CD8-positive, alpha-beta memory T cell (primary cell): Measurements from ENCODE around the gene MRPS35. TPM values are rescaled to one million over a fixed set of nuclear protein-coding genes. Genes with fewer than 3 reads are reported as not detected.
"Not testable (repeated sequence)": the region's sequence is repeated elsewhere in the genome, so short reads cannot be mapped to it uniquely, and the experiment has no call there.

ENCODE experiments used
- CTCF ChIA-PET: fragments of 350-600 bp; sonication (Branson Sonifier 250); formaldehyde crosslinking; loops from one replicate; lab custom pipeline; 2021; ENCODE audit warnings: antibody characterized with exemption; lab: Charles Lee
- POLR2A ChIA-PET: fragments of 350-600 bp; sonication (Branson Sonifier 250); formaldehyde crosslinking; loops from one replicate; lab custom pipeline; 2021; ENCODE audit warnings: antibody characterized with exemption; lab: Charles Lee
- DNase-seq, 5 donors: peaks; one replicate each; pipeline versions ENCODE4 v3.0.0 to v3.0.0-alpha.2; 2020 to 2022; ENCODE audit warnings: mixed read lengths in 1 of 5
- H3K27ac ChIP-seq: one replicate; pipeline ENCODE4 v1.7.0; 2013; ENCODE audit warnings: low read depth, mild to moderate bottlenecking, low read length, moderate library complexity
- H3K27me3 ChIP-seq: 2 replicates; pipeline ENCODE4 v1.7.0; 2013; ENCODE audit warnings: low read length, mild to moderate bottlenecking; ENCODE audit not compliant: insufficient read depth, poor library complexity, severe bottlenecking
- H3K36me3 ChIP-seq: 2 replicates; pipeline ENCODE4 v1.7.0; 2013; ENCODE audit warnings: mild to moderate bottlenecking, low read length, moderate library complexity; ENCODE audit not compliant: insufficient read depth
- H3K4me1 ChIP-seq: 2 replicates; pipeline ENCODE4 v1.7.0; 2013; ENCODE audit warnings: mild to moderate bottlenecking, low read length, moderate library complexity; ENCODE audit not compliant: insufficient read depth
- H3K4me3 ChIP-seq: 2 replicates; pipeline ENCODE4 v1.7.0; 2013; ENCODE audit warnings: mild to moderate bottlenecking, low read length
- H3K9me3 ChIP-seq: 2 replicates; pipeline ENCODE4 v1.7.0; 2013; ENCODE audit warnings: mild to moderate bottlenecking, low read length
- H3K27ac Mint-ChIP-seq, 8 donors: one replicate each; pipeline ENCODE4 v1.8.0; 2020 to 2021; ENCODE audit warnings: mixed read lengths in 8 of 8, mild to moderate bottlenecking in 6 of 8, inconsistent platforms in 3 of 8, moderate library complexity in 3 of 8
- H3K27me3 Mint-ChIP-seq, 2 donors: one replicate each; pipeline ENCODE4 v1.8.0; 2020 to 2021; ENCODE audit warnings: mixed read lengths in 2 of 2, mild to moderate bottlenecking in 1 of 2, moderate library complexity in 1 of 2
- H3K36me3 Mint-ChIP-seq, 3 donors: one replicate each; pipeline ENCODE4 v1.8.0; 2020 to 2021; ENCODE audit warnings: mixed read lengths in 3 of 3, inconsistent platforms in 1 of 3, mild to moderate bottlenecking in 1 of 3
- H3K4me1 Mint-ChIP-seq, 3 donors: one replicate each; pipeline ENCODE4 v1.8.0; 2020 to 2021; ENCODE audit warnings: mixed read lengths in 3 of 3, inconsistent platforms in 1 of 3, mild to moderate bottlenecking in 1 of 3
- H3K4me3 Mint-ChIP-seq, 7 donors: one replicate each; pipeline ENCODE4 v1.8.0; 2020 to 2021; ENCODE audit warnings: mixed read lengths in 7 of 7, mild to moderate bottlenecking in 6 of 7, moderate library complexity in 4 of 7, inconsistent platforms in 2 of 7
- H3K9me3 Mint-ChIP-seq, 5 donors: one replicate each; pipeline ENCODE4 v1.8.0; 2020 to 2022; ENCODE audit warnings: mixed read lengths in 5 of 5, mild to moderate bottlenecking in 3 of 5, moderate library complexity in 2 of 5, inconsistent platforms in 1 of 5
- polyA plus RNA-seq: library from polyadenylated mRNA; unstranded; fragments of 300-500 nt; fragmentation: Illumina TruSeq; gene quantifications from one replicate; pipeline ENCODE4 v1.2.3, GENCODE V29; 2021
- total RNA-seq, 2 experiments: library from RNA; stranded (reverse); gene quantifications; one replicate each; pipeline ENCODE4 v1.2.3, GENCODE V29; 2021

Gene MRPS35
- total and polyA plus RNA-seq, 3 experiments from 2014 or later = 54.9 to 63.4 (median 59.1) TPM

GRCh38 chr12:27711317-27711682, 668 bp downstream of the MRPS35 start:
- peak overlapping the region; percentile 73 for H3K4me3 ChIP-seq
- no peaks in the 10 kb centered on the region for H3K9me3 ChIP-seq
- peaks cover 2% of the 10 kb centered on the region for H3K36me3 ChIP-seq
- Mint-ChIP-seq H3K4me1 (peaks cover 35 to 46% (median 37%) of the 10 kb centered on the region in 3 donors), H3K27ac (peak overlapping the region in 7 of 8 donors; percentile 74 to 99 (median 96)), H3K9me3 (no peaks in the 10 kb centered on the region), H3K4me3 (peak overlapping the region; percentile 90 to 99 (median 93)), H3K36me3 (peaks cover 0 to 38% (median 8%) of the 10 kb centered on the region in 3 donors), H3K27me3 (peaks cover 0 to 18% of the 10 kb centered on the region in 2 donors)
- peaks cover 13% of the 10 kb centered on the region for H3K4me1 ChIP-seq
- DNase-seq = no peak
- POLR2A ChIA-PET = interaction anchor here (0.9 kb wide), 1 partner anchor 110 kb away, joined by 3 read pairs; no protein-coding TSS in a partner anchor
- H3K27me3 ChIP-seq = no peaks in the 10 kb centered on the region
- H3K27ac ChIP-seq = peak overlapping the region; percentile 61
- CTCF ChIA-PET = no interaction called here

GRCh38 chr12:27711967-27712366, 1.3 kb downstream of the MRPS35 start:
- Histone ChIP-seq H3K27me3 (no peaks in the 10 kb centered on the region), H3K27ac (no peak overlapping the region), H3K36me3 (peaks cover 3% of the 10 kb centered on the region), H3K4me3 (peak overlapping the region; percentile 73), H3K4me1 (peaks cover 13% of the 10 kb centered on the region), H3K9me3 (no peaks in the 10 kb centered on the region)
- peaks cover 35 to 46% (median 37%) of the 10 kb centered on the region in 3 donors for H3K4me1 Mint-ChIP-seq
- ChIA-PET CTCF (no interaction called here), POLR2A (interaction anchor here (0.9 kb wide), 1 partner anchor 110 kb away, joined by 3 read pairs; no protein-coding TSS in a partner anchor)
- peak overlapping the region; percentile 58 to 99 (median 93) for H3K4me3 Mint-ChIP-seq
- H3K9me3 Mint-ChIP-seq = no peaks in the 10 kb centered on the region
- peak overlapping the region in 6 of 8 donors; percentile 23 to 95 (median 70) for H3K27ac Mint-ChIP-seq
- peaks cover 0 to 18% of the 10 kb centered on the region in 2 donors for H3K27me3 Mint-ChIP-seq
- no peak for DNase-seq
- peaks cover 0 to 40% (median 8%) of the 10 kb centered on the region in 3 donors for H3K36me3 Mint-ChIP-seq

- no peaks in the 10 kb centered on the region for H3K9me3 Mint-ChIP-seq
- H3K4me1 ChIP-seq = no peaks in the 10 kb centered on the region
- ChIA-PET CTCF (no interaction called here), POLR2A (no interaction called here)
- H3K27me3 ChIP-seq = no peaks in the 10 kb centered on the region
- H3K36me3 Mint-ChIP-seq = peaks cover 4 to 66% (median 6%) of the 10 kb centered on the region in 3 donors
- no peak for DNase-seq
- no peak overlapping the region for H3K4me3 Mint-ChIP-seq
- H3K9me3 ChIP-seq = no peaks in the 10 kb centered on the region
- no peak overlapping the region for H3K27ac ChIP-seq
- H3K36me3 ChIP-seq = peaks cover 10% of the 10 kb centered on the region
- no peaks in the 10 kb centered on the region for H3K27me3 Mint-ChIP-seq
- H3K4me1 Mint-ChIP-seq = peaks cover 2 to 10% (median 4%) of the 10 kb centered on the region in 3 donors
- peak overlapping the region in 2 of 8 donors; percentile 37 to 75 for H3K27ac Mint-ChIP-seq
- H3K4me3 ChIP-seq = no peak overlapping the region
These were observed 12.6 kb downstream of the MRPS35 start for GRCh38 chr12:27723212-27723611.

DNA sequence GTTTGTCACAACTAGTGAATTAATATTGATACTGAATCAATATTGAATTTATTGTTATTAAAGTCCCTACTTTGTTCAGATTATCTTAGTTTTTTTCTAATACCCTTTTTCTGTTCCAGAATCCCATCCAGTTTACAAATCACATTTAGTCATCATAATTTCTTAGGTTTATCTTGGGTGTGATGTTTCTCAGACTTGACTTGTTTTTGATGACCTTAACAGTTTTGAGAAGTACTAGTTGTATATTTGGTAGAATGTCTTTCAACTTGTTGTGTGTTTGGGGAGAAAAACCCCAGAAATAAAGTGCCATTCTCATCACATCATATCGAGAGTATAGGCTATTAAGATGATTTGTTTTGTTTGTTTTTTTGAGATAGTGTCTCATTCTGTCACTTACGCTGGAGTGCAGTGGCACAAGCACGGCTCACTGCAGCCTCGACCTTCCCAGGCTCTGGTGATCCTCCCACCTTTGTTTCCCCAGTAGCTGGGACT, 19.5 kb downstream of the MRPS35 start:
- ChIA-PET POLR2A (no interaction called here), CTCF (no interaction called here)
- Histone ChIP-seq H3K4me3 (no peak overlapping the region), H3K27me3 (no peaks in the 10 kb centered on the region), H3K36me3 (peaks cover 14% of the 10 kb centered on the region), H3K4me1 (no peaks in the 10 kb centered on the region), H3K9me3 (no peaks in the 10 kb centered on the region), H3K27ac (no peak overlapping the region)
- Mint-ChIP-seq H3K9me3 (no peaks in the 10 kb centered on the region), H3K4me1 (peaks cover 0 to 16% (median 4%) of the 10 kb centered on the region in 3 donors), H3K27ac (no peak overlapping the region), H3K27me3 (no peaks in the 10 kb centered on the region), H3K36me3 (peaks cover 4 to 65% (median 10%) of the 10 kb centered on the region in 3 donors), H3K4me3 (no peak overlapping the region)
- no peak for DNase-seq

DNA sequence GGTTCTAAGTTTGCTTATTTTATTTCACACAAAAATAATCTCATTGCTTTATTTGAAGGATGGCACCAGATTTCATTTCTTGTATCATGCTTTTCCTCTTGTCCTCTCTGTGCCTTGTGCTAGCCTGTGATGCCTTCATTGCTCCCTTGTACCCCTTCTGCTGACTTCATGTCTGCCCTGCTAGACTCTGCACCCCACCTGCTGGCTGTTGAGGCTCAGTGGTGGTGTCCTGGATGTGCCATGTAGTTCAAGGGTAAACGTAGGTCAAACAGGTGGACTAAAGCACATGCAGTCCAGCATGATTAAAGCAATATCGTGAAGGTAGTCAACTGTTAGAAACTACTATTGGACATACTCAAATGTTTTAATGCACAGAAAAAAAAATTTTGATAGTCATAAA, 21.6 kb downstream of the MRPS35 start:
- peaks cover 0 to 6% (median 0%) of the 10 kb centered on the region in 3 donors for H3K4me1 Mint-ChIP-seq

DNA sequence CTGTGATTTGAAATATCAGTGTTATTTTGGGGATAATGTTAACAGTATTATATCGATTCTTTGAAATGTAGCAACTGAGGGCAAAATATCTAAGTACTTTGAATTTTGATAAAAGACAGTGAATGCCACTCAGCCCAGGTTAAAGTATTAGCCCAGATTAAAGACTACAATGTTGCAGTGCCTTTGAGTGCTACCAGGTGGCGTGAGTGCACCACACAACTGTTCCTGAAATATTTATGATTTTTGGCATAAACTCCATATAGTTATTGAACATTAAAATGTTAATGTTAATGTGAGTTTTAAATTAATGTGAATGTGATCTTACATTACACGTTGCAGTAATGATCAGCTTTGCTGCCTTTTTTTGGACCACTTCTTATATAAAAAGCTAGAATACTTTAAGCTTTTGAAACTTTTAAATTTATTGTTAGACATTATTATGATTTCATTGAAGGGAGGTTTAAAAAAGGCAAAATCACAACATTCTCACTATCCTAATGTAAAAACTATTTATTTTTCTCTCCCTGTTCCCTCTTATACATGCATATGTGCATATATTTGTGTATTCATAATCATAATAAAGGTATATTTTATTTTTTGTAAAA, 22.5 kb downstream of the MRPS35 start:
- H3K27ac ChIP-seq = no peak overlapping the region
- Mint-ChIP-seq H3K36me3 (peaks cover 0 to 69% (median 15%) of the 10 kb centered on the region in 3 donors), H3K4me1 (peaks cover 0 to 10% (median 0%) of the 10 kb centered on the region in 3 donors), H3K27me3 (no peaks in the 10 kb centered on the region), H3K4me3 (no peak overlapping the region), H3K9me3 (no peaks in the 10 kb centered on the region), H3K27ac (peak overlapping the region in 1 of 8 donors; percentile 17)
- no peaks in the 10 kb centered on the region for H3K27me3 ChIP-seq
- DNase-seq = peak in 2 of 5 donors; percentile 13 to 19
- CTCF ChIA-PET = interaction anchor here (1.1 to 4.2 kb wide), 4 partner anchors 12 to 208 kb away, joined by 3 to 18 read pairs (median 8); no protein-coding TSS in a partner anchor
- H3K9me3 ChIP-seq = no peaks in the 10 kb centered on the region
- H3K4me1 ChIP-seq = no peaks in the 10 kb centered on the region
- H3K4me3 ChIP-seq = no peak overlapping the region
- POLR2A ChIA-PET = no interaction called here
- H3K36me3 ChIP-seq = peaks cover 21% of the 10 kb centered on the region

More for the DNA sequence above, 21.6 kb downstream of the MRPS35 start:
- Histone ChIP-seq H3K4me3 (no peak overlapping the region), H3K4me1 (no peaks in the 10 kb centered on the region), H3K9me3 (no peaks in the 10 kb centered on the region), H3K27me3 (no peaks in the 10 kb centered on the region), H3K36me3 (peaks cover 22% of the 10 kb centered on the region), H3K27ac (no peak overlapping the region)
- H3K27ac Mint-ChIP-seq = no peak overlapping the region
- no peaks in the 10 kb centered on the region for H3K9me3 Mint-ChIP-seq
- no peak for DNase-seq
- H3K27me3 Mint-ChIP-seq = no peaks in the 10 kb centered on the region
- H3K36me3 Mint-ChIP-seq = peaks cover 0 to 65% (median 12%) of the 10 kb centered on the region in 3 donors
- H3K4me3 Mint-ChIP-seq = no peak overlapping the region
- CTCF ChIA-PET = interaction anchor here (1.9 to 4.2 kb wide), 2 partner anchors 11 to 89 kb away, joined by 5 to 18 read pairs; no protein-coding TSS in a partner anchor
- POLR2A ChIA-PET = no interaction called here

- Mint-ChIP-seq H3K9me3 (no peaks in the 10 kb centered on the region), H3K4me3 (no peak overlapping the region), H3K4me1 (peaks cover 0 to 6% (median 0%) of the 10 kb centered on the region in 3 donors), H3K27me3 (no peaks in the 10 kb centered on the region), H3K27ac (no peak overlapping the region), H3K36me3 (peaks cover 0 to 67% (median 17%) of the 10 kb centered on the region in 3 donors)
- no peak overlapping the region for H3K27ac ChIP-seq
- H3K4me1 ChIP-seq = no peaks in the 10 kb centered on the region
- no peak for DNase-seq
- no peaks in the 10 kb centered on the region for H3K9me3 ChIP-seq
- H3K4me3 ChIP-seq = no peak overlapping the region
- no peaks in the 10 kb centered on the region for H3K27me3 ChIP-seq
- H3K36me3 ChIP-seq = peaks cover 21% of the 10 kb centered on the region
- POLR2A ChIA-PET = no interaction called here
- CTCF ChIA-PET = interaction anchor here (1.1 to 4.2 kb wide), 4 partner anchors 13 to 207 kb away, joined by 3 to 18 read pairs (median 8); no protein-coding TSS in a partner anchor
These were observed 23.2 kb downstream of the MRPS35 start for GRCh38 chr12:27733791-27734190.

DNA sequence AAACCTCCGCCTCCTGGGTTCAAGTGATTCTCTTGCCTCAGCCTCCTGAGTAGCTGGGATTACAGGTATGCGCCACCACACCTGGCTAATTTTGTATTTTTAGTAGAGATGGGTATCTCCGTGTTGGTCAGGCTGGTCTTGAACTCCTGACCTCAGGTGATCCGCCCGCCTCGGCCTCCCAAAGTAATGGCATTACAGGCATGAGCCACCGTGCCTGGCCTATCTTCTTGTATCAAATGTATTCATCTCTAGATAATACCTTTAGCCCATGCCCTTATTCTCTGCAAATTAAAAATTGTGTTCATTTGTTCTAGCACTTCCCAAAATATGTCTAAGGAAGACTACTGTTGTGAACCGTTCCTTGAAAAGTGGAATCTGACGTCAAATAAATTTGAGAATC, 23.7 kb downstream of the MRPS35 start:
- CTCF ChIA-PET = interaction anchor here (1.1 to 4.2 kb wide), 3 partner anchors 87 to 206 kb away, joined by 3 to 18 read pairs (median 11); no protein-coding TSS in a partner anchor
- H3K27me3 ChIP-seq, H3K9me3 Mint-ChIP-seq, H3K4me1 ChIP-seq, H3K9me3 ChIP-seq, POLR2A ChIA-PET, H3K27ac Mint-ChIP-seq, H3K4me3 Mint-ChIP-seq, H3K4me3 ChIP-seq, H3K27me3 Mint-ChIP-seq, H3K4me1 Mint-ChIP-seq, H3K27ac ChIP-seq, DNase-seq: not testable (repeated sequence)
- peaks cover 21% of the 10 kb centered on the region for H3K36me3 ChIP-seq
- H3K36me3 Mint-ChIP-seq = peaks cover 0 to 68% (median 15%) of the 10 kb centered on the region in 3 donors
